Keratinocyte (primary cell): ENCODE measurements around the gene DAPP1. TPM values are rescaled to one million over a fixed set of nuclear protein-coding genes. Genes with fewer than 3 reads are reported as not detected.

Experiments
- DNase-seq: peaks from one replicate; pipeline ENCODE4 v3.0.0-alpha.2; 2011; ENCODE audit warnings: low read depth, missing footprints, low spot score
- FAIRE-seq: peaks from 2 replicates; lab custom pipeline; 2011; peaks lifted over from hg19 to GRCh38; lab: Jason Lieb, UNC
- H2AFZ ChIP-seq: 2 replicates; pipeline ENCODE4 v1.6.0; 2012; ENCODE audit warnings: low read length, control low read depth, inconsistent platforms; ENCODE audit not compliant: control insufficient read depth
- H3K27ac ChIP-seq: 2 replicates; pipeline ENCODE4 v1.5.1; 2011; ENCODE audit warnings: low read length; ENCODE audit not compliant: control insufficient read depth, insufficient read depth
- H3K27me3 ChIP-seq: 3 replicates; pipeline ENCODE4 v1.6.0; 2011; ENCODE audit warnings: low read length; ENCODE audit not compliant: control insufficient read depth, insufficient read depth; ENCODE audit errors: extremely low read depth
- H3K36me3 ChIP-seq, 2 experiments: 2 replicates in 1 of 2; 3 replicates in 1 of 2; pipeline ENCODE4 v1.5.1; 2011; ENCODE audit warnings: low read length in 2 of 2, mild to moderate bottlenecking in 1 of 2; ENCODE audit not compliant: control insufficient read depth in 2 of 2, insufficient read depth in 2 of 2; ENCODE audit errors: extremely low read depth in 1 of 2
- H3K4me1 ChIP-seq: 3 replicates; pipeline ENCODE4 v1.5.1; 2011; ENCODE audit warnings: low read length; ENCODE audit not compliant: control insufficient read depth, insufficient read depth; ENCODE audit errors: extremely low read depth
- H3K4me2 ChIP-seq: 3 replicates; pipeline ENCODE4 v1.6.0; 2011; ENCODE audit warnings: low read depth, low read length; ENCODE audit not compliant: control insufficient read depth, insufficient read depth; ENCODE audit errors: extremely low read depth
- H3K4me3 ChIP-seq, 3 experiments: fragments of 200-600 bp in 1 of 3; sonication (generic) in 1 of 3; 2 replicates in 2 of 3; 3 replicates in 1 of 3; pipeline ENCODE4 v1.5.1; 2011 to 2016; ENCODE audit warnings: low read length in 3 of 3, mild to moderate bottlenecking in 3 of 3, control low read depth in 2 of 3, inconsistent platforms in 1 of 3, low read depth in 1 of 3, mixed read lengths in 1 of 3, mixed run types in 1 of 3, moderate library complexity in 1 of 3; ENCODE audit not compliant: control insufficient read depth in 2 of 3, insufficient read depth in 2 of 3; ENCODE audit errors: extremely low read depth in 1 of 3
- H3K79me2 ChIP-seq: 2 replicates; pipeline ENCODE4 v1.6.0; 2012; ENCODE audit warnings: low read length; ENCODE audit not compliant: control insufficient read depth, insufficient read depth
- H3K9ac ChIP-seq: 3 replicates; pipeline ENCODE4 v1.6.0; 2011; ENCODE audit warnings: low read length; ENCODE audit not compliant: control insufficient read depth, insufficient read depth; ENCODE audit errors: extremely low read depth
- H3K9me1 ChIP-seq: 3 replicates; pipeline ENCODE4 v1.6.0; 2011; ENCODE audit warnings: low read length; ENCODE audit not compliant: control insufficient read depth, insufficient read depth; ENCODE audit errors: extremely low read depth
- H3K9me3 ChIP-seq: 2 replicates; pipeline ENCODE4 v1.5.1; 2012; ENCODE audit warnings: low read depth, low read length; ENCODE audit not compliant: control insufficient read depth
- H4K20me1 ChIP-seq: 3 replicates; pipeline ENCODE4 v1.6.0; 2011; ENCODE audit warnings: low read length; ENCODE audit not compliant: control insufficient read depth, insufficient read depth; ENCODE audit errors: extremely low read depth
- EZH2 ChIP-seq: IDR thresholded peaks from one replicate; pipeline ENCODE4 v1.6.1; 2012; ENCODE audit warnings: inconsistent platforms, mild to moderate bottlenecking, low read length, moderate library complexity
- dilution Hi-C: fragments of 300-500 bp; cut with MboI; formaldehyde crosslinking; loops from one replicate; pipeline ENCODE4 v1.7.0; 2020; ENCODE audit warnings: low sequenced_read_pairs; ENCODE audit not compliant: extremely low pct_ligation_motif_present
- polyA plus RNA-seq, 5 experiments: library from polyadenylated mRNA; depleted of rRNA in 3 of 5; stranded (reverse) in 3 of 5; stranded (forward) in 1 of 5; unstranded in 1 of 5; fragments of >200 nt; gene quantifications; 1 replicate in 1 of 5; 2 replicates in 3 of 5; 3 replicates in 1 of 5; pipeline versions ENCODE4 v1.2.1 to v1.2.3, GENCODE V29; 2011 to 2012; ENCODE audit warnings: missing spikeins in 2 of 5, low read depth in 1 of 5, low replicate concordance in 1 of 5
- TF ChIP-seq, protein P1 (sequence below), 3 experiments: IDR thresholded peaks in 1 of 3; conservative IDR thresholded peaks in 1 of 3; optimal IDR thresholded peaks in 1 of 3; 2 replicates in 2 of 3; 3 replicates in 1 of 3; pipeline versions ENCODE3 to v1.5.1; 2011; ENCODE audit warnings: low read length in 3 of 3, mild to moderate bottlenecking in 3 of 3, moderate library complexity in 2 of 3, control low read depth in 1 of 3, inconsistent platforms in 1 of 3; ENCODE audit not compliant: insufficient read depth in 2 of 3; ENCODE audit errors: extremely low read depth in 1 of 3

DAPP1 gene
- polyA plus RNA-seq, 1 donor (not counting 4 experiments of a cell fraction or from before 2014, with no cell fraction given) = 80.3 TPM

DNA sequence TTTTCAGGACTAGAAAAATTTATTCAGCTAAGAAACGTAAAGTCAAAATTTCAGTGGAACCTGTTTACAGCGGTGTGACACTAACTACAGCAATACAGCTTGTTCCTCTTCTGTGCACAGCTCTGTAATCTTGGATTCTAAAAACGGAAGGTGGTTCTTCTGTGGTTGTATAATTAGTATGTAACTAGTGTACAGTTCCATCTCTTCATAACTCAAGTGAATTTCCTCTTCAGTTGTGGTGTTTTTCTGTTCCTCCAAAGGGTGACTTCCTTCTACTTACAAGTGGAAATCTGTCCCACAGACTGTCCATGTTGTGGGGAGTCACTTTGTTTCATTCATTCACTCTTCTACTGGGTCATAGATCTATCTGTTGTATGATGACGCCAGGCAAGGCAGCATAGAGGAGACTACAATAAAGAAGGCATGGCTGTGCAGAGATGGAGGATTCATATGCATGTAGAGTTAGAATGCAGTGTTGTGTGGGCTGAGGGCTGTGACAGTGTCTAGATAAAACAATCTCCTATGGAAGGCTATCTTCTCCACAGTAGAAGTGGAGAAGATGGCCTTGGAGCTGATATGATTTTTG is 5.4 kb downstream of the DAPP1 start:
- Histone ChIP-seq H3K4me1 (peaks cover 43% of the 10 kb centered on the region), H3K79me2 (peaks cover 96% of the 10 kb centered on the region), H3K9ac (no peak overlapping the region)

DNA sequence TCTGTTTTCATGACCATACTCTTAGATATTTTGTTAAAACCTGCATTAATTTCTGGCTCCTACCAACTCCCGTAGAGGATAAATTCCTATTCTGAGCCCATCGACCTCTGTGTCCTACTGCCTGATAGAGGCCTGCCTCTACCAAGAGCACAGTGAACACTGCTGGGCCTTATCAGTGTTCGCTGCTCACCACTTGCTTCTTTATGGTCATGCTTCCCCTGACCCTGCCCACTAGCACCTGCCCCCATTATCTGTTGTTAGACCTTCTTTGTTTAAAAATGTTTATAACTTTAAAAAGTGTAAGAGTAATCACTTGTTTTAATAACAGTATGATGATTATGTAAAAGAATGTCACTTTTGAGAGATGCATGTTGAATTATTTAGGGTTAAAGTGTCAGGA is 6.1 kb downstream of the DAPP1 start:
- no peaks in the 10 kb centered on the region for H3K9me3 ChIP-seq
- no peak overlapping the region for H3K9ac ChIP-seq
- H3K9me1 ChIP-seq = peaks cover 3% of the 10 kb centered on the region
- dilution Hi-C loops = no loop called here
- no peak overlapping the region for H3K27ac ChIP-seq
- FAIRE-seq (no peak), DNase-seq (no peak)
- H3K4me1 ChIP-seq = peaks cover 48% of the 10 kb centered on the region
- H3K36me3 ChIP-seq = peaks cover 2 to 10% of the 10 kb centered on the region in 2 experiments
- TF ChIP-seq EZH2 = no peak
- TF ChIP-seq, protein P1, sequence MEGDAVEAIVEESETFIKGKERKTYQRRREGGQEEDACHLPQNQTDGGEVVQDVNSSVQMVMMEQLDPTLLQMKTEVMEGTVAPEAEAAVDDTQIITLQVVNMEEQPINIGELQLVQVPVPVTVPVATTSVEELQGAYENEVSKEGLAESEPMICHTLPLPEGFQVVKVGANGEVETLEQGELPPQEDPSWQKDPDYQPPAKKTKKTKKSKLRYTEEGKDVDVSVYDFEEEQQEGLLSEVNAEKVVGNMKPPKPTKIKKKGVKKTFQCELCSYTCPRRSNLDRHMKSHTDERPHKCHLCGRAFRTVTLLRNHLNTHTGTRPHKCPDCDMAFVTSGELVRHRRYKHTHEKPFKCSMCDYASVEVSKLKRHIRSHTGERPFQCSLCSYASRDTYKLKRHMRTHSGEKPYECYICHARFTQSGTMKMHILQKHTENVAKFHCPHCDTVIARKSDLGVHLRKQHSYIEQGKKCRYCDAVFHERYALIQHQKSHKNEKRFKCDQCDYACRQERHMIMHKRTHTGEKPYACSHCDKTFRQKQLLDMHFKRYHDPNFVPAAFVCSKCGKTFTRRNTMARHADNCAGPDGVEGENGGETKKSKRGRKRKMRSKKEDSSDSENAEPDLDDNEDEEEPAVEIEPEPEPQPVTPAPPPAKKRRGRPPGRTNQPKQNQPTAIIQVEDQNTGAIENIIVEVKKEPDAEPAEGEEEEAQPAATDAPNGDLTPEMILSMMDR (optimal IDR thresholded peaks at IDR 0.05 in 1 of 3, IDR thresholded peaks at IDR 0.05 in 1 of 3, conservative IDR thresholded peaks at IDR 0.05 in 1 of 3; ENCODE audit: extremely low read depth in 1 of 3, insufficient read depth in 2 of 3, low read length in 3 of 3) = no peak
- H2AFZ ChIP-seq = no peak overlapping the region
- H3K4me3 ChIP-seq = no peak overlapping the region
- peaks cover 90% of the 10 kb centered on the region for H3K79me2 ChIP-seq
- H3K27me3 ChIP-seq = no peaks in the 10 kb centered on the region
- H3K4me2 ChIP-seq = no peak overlapping the region
- peaks cover 5% of the 10 kb centered on the region for H4K20me1 ChIP-seq

More for the DNA sequence above, 5.4 kb downstream of the DAPP1 start:
- no peak overlapping the region for H3K4me3 ChIP-seq
- peaks cover 3% of the 10 kb centered on the region for H3K9me1 ChIP-seq
- TF ChIP-seq EZH2 = no peak
- TF ChIP-seq, protein P1 (optimal IDR thresholded peaks at IDR 0.05 in 1 of 3, IDR thresholded peaks at IDR 0.05 in 1 of 3, conservative IDR thresholded peaks at IDR 0.05 in 1 of 3; ENCODE audit: extremely low read depth in 1 of 3, insufficient read depth in 2 of 3, low read length in 3 of 3) = no peak
- H3K27ac ChIP-seq = no peak overlapping the region
- H3K9me3 ChIP-seq = no peaks in the 10 kb centered on the region
- FAIRE-seq = no peak
- no peak for DNase-seq
- dilution Hi-C loops = no loop called here
- H3K36me3 ChIP-seq = peaks cover 2 to 10% of the 10 kb centered on the region in 2 experiments
- no peaks in the 10 kb centered on the region for H3K27me3 ChIP-seq
- H3K4me2 ChIP-seq = no peak overlapping the region
- peaks cover 5% of the 10 kb centered on the region for H4K20me1 ChIP-seq
- no peak overlapping the region for H2AFZ ChIP-seq
